ENCODE results near the gene ENTPD8. TPM values are rescaled to one million over a fixed set of nuclear protein-coding genes. Genes with fewer than 3 reads are reported as not detected.

The ENTPD8 gene
- total RNA-seq, 8 experiments from 2014 or later, result 0.08 to 0.52 (median 0.21) TPM; not detected in 2

DNA sequence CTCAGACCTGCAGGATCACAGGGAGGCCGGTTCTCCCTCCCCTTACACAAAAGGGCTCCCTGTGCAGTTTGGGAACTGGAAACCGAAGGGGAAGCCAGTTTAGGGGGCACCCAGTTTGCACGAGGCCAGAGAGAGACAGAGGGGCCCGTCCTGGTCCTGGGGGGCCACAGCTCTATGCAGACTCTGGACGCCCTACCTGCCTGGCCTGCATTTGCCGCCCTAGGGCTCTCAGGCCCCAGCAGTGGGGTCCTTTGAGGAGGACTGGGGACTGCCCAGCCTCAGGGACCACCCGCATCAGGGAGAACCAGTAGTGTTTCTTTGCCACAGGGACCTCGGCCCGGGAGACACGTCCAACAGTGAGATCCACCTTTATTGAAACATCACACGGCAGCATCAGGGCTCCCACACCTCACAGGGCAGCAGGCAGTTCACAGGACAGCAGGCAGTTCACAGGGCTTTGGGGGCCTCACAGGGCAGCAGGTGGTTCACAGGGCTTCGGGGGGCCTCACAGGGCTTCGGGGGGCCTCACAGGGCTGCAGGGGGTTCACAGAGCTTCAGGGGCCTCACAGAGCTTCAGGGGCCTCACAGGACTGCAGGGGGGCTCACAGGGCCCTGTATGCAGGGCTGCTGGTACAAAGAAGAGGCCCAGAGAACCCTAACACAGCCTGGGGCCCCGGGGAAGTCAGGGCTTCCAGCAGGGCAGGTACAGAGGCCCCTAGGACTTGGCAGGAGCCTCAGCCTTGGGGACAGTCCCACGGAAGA is 18.6 kb upstream of the ENTPD8 start:
- peak in 2 of 8 experiments; percentile 1 for ATAC-seq (replicated peaks in 6 of 8)
- no peak overlapping the region for H3K27ac ChIP-seq

DNA sequence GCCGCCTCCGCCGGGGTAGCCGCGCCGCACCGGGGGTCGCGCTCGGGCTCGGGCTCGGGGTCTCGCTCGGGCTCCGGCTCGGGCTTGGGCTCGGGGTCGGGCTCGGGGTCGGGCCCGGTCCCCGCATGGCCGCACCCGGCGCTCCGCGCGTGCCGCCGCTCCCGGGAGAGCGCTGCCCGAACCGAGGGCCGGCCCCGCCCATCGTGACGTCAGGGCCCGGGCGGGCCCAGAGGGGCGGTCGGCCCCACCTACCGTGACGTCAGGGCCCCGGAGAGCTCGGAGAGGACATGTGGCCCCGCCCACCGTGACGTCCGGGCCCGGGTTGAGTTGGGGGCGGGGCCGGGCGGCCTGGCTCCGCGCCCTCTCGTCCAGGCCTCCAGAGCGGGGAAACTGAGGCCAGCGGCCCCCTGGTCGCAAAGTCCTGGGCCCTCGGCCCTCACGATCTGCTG is 18.0 kb upstream of the ENTPD8 start, which contains the start of gene NSMF:
NSMF (minus strand) TSS at position 183 of the 449 bp plus-strand sequence. CDS start 232 bp downstream, outside the sequence.
- H3K27ac ChIP-seq, result peak within 1 kb of the TSS in 1 of 2 donors; percentile 51
- in situ Hi-C loops (cut with MboI; ENCODE audit: low pct_unique_long_range_greater_than_20kb in 2 of 9, low sequenced_read_pairs in 9 of 9, unreplicated experiment in 9 of 9), result no loop called here
- peak within 1 kb of the TSS; percentile 55 to 99 (median 88) for H3K4me3 ChIP-seq
- peaks cover 23% of the 10 kb centered on the region in 2 donors for H3K4me1 ChIP-seq (replicated peaks in 1 of 2)
- WGBS, 10 experiments, result 0% methylated on average over 4 to 5 of the region's 62 CpGs; no CpG with 5 or more reads in 8 of the 10 experiments
- peak; percentile 75 to 93 (median 80) for ATAC-seq (replicated peaks in 6 of 8)

More for the DNA sequence above, 18.6 kb upstream of the ENTPD8 start:
- in situ Hi-C loops (cut with MboI; ENCODE audit: low pct_unique_long_range_greater_than_20kb in 2 of 9, low sequenced_read_pairs in 9 of 9, unreplicated experiment in 9 of 9), result no loop called here
- WGBS, 10 experiments, result 7 to 100% (median 55%) methylated on average over 1 to 3 of the region's 15 CpGs; no CpG with 5 or more reads in 6 of the 10 experiments
- peak overlapping the region; percentile 55 to 99 (median 88) for H3K4me3 ChIP-seq
- peaks cover 17% of the 10 kb centered on the region in 2 donors for H3K4me1 ChIP-seq (replicated peaks in 1 of 2)

DNA sequence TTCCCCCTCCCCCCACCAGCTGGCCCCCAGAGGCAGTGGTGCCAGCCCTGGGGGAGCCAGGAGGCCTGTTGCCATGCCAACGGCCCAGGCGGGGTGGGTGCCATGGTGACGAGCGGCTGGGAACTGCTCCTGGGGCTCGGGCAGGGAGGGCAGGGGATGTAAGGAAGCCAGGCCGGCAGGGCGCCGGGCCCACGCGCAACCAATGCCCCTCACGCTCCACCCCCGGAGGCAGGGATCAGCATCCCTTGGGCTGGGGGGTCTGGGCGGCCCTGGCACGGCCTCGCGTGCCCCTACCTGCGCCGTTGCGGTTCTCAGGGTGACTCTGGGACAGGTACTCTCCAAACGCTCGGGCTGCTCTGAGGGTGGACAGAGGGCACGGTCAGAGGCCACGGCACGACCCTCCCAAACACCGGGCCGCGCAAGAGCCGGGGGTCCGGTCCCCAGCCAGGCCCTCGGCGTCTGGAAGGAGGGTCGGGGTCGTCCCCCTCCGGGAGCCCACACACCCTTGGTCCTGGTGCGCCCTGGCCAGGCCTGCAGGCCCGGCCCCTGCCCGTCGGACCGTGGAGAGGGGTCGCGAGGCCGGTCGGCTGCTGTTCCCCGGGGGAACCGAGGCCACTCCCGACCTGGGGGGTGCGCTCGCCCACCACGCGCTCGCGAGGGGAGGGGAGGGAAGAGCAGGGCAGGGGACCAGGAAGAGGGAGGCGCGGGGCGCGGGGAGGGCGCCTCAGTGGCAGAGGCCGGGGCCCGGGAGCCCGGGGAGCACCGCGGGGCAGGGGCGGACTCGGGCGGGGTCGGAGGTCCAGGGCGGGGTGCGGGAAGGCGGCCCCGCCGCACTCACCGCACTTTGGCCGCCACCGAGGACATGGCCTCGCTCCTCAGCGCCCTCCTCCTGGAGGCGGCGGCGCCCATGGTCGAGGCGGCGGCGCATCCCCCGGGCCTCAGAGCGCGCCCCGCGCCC is 17.3 kb upstream of the ENTPD8 start:
- 0% methylated on average over 5 of the region's 88 CpGs; no CpG with 5 or more reads in 9 of the 10 experiments for WGBS, 10 experiments
- Histone ChIP-seq H3K4me3 (peak overlapping the region; percentile 55 to 99 (median 88)), H3K27ac (peak overlapping the region in 1 of 2 donors; percentile 51), H3K4me1 (replicated peaks in 1 of 2) (peaks cover 23 to 24% of the 10 kb centered on the region in 2 donors)
- in situ Hi-C loops (cut with MboI; ENCODE audit: low pct_unique_long_range_greater_than_20kb in 2 of 9, low sequenced_read_pairs in 9 of 9, unreplicated experiment in 9 of 9), result no loop called here
- ATAC-seq (replicated peaks in 6 of 8), result peak; percentile 45 to 70 (median 53)

DNA sequence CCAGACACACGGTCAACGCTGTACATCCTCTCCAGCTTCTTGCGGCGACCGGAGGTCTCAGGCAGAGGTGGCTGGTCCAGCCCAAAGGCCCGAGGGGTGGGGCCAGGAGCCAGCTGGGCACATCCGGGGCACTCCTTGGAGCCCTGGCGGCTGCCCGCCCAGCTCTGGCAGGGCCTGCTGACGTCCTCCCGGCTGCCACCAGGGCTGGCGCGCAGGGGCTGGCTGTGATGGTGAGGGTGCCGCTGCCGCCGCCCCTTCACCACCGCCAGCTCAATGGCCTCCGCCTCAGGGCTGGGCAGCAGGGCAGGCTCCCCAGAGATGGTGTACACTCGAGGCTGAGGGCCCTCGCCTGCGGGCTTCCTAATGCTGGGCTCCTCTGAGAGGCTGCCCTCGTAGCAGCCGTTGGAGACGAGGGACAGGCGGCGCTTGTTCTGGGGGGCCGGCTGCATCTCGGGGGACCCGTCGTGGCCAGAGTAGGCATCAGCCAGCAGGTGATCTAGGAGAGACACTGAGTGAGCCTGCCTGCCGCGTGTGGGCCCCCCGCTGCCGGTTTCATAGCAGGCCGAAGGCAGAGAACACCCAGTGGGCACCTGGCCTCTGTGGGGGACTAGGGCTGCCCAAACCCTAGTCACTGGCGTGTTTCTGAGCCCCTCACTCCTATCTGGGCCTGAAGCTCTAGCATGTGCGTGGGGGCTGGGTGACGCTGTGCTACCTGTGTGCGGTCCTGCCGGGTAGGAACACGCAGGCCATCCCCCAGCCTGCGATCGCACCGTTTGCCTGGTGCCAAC is 16.4 kb upstream of the ENTPD8 start:
- WGBS, 10 experiments, result 93 to 100% (median 100%) methylated on average over 1 to 7 of the region's 44 CpGs; no CpG with 5 or more reads in 7 of the 10 experiments
- Histone ChIP-seq H3K4me1 (replicated peaks in 1 of 2) (peaks cover 23 to 29% of the 10 kb centered on the region in 2 donors), H3K27ac (no peak overlapping the region), H3K4me3 (peak overlapping the region; percentile 55 to 99 (median 88))
- ATAC-seq (replicated peaks in 6 of 8), result no peak
- in situ Hi-C loops (cut with MboI; ENCODE audit: low pct_unique_long_range_greater_than_20kb in 2 of 9, low sequenced_read_pairs in 9 of 9, unreplicated experiment in 9 of 9), result no loop called here

DNA sequence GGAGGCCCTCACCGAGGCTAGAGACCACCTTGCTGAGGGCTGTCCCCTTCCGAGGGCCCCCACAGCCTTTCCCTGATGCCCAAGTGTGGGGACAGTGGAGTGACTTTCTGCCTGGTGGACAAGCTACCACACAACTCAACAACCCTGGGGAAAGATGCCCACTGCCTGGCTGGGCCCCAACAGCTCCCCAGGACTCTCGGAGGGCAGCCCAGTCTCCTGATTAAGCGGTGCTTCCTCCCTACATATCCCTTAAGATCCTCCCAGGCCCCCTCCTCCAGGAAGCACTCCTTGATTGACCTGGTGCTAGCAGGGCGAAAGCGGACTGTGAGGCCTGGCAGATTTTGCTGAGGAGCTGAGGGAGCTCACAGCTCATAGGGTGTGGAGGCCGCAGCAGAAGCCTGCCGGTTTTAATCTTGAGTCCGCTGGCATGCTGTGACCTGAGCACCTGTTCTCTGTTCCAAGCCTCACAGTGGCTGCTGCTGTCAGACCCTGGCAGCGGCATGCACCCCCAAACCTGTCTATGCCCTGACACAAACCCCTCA is 15.8 kb upstream of the ENTPD8 start:
- no peak for ATAC-seq (replicated peaks in 6 of 8)
- Histone ChIP-seq H3K27ac (no peak overlapping the region), H3K4me3 (no peak overlapping the region), H3K4me1 (replicated peaks in 1 of 2) (peaks cover 23 to 29% of the 10 kb centered on the region in 2 donors)
- in situ Hi-C loops (cut with MboI; ENCODE audit: low pct_unique_long_range_greater_than_20kb in 2 of 9, low sequenced_read_pairs in 9 of 9, unreplicated experiment in 9 of 9), result no loop called here
- WGBS, 10 experiments, result 86 to 100% (median 95%) methylated on average over 2 to 4 of the region's 10 CpGs; no CpG with 5 or more reads in 4 of the 10 experiments

DNA sequence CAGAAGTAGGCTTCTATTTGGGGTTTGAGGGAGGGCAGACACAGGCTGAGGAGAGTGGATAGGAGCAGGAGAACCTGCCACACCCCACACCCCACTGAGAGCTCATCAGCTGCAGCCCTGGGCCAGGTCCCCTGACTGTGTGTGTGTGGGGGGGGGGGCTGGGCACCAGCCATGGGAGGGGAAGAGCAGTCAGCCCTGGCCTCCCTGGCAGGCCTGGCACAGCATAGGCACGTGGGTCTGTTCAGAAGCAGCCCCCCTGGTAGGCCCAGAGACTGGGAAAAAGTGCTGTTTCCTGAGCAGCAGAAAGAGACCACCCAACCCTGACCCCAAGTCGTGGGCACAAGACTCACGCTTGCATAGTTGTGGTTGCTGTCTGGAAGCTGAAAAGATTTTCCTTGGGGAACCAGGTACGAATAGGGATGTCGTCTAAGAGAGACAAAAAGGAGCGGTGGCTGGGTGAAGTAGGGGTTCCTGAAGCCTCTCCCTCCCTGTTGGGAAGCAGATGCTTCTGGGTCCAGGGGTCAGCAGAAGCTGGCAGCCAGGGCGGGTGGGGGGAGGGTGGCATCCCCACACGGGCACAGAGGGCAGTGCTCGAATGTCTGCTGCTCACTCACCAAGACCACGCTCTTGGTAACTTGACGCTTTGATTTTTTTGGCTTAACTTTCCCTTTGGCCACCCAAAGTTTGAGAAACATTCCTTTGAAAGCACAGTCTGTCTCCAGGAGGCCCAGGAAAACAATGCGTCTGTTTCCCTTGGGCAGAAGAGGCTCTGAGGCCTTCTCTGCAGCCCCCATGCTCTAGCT is 15.1 kb upstream of the ENTPD8 start:
- WGBS, 10 experiments, result 95 to 100% (median 100%) methylated on average over 1 to 4 of the region's 12 CpGs; no CpG with 5 or more reads in 6 of the 10 experiments
- H3K4me3 ChIP-seq, result no peak overlapping the region
- in situ Hi-C loops (cut with MboI; ENCODE audit: low pct_unique_long_range_greater_than_20kb in 2 of 9, low sequenced_read_pairs in 9 of 9, unreplicated experiment in 9 of 9), result no loop called here
- H3K4me1 ChIP-seq (replicated peaks in 1 of 2), result peaks cover 23 to 29% of the 10 kb centered on the region in 2 donors
- ATAC-seq (replicated peaks in 6 of 8), result no peak
- H3K27ac ChIP-seq, result no peak overlapping the region

DNA sequence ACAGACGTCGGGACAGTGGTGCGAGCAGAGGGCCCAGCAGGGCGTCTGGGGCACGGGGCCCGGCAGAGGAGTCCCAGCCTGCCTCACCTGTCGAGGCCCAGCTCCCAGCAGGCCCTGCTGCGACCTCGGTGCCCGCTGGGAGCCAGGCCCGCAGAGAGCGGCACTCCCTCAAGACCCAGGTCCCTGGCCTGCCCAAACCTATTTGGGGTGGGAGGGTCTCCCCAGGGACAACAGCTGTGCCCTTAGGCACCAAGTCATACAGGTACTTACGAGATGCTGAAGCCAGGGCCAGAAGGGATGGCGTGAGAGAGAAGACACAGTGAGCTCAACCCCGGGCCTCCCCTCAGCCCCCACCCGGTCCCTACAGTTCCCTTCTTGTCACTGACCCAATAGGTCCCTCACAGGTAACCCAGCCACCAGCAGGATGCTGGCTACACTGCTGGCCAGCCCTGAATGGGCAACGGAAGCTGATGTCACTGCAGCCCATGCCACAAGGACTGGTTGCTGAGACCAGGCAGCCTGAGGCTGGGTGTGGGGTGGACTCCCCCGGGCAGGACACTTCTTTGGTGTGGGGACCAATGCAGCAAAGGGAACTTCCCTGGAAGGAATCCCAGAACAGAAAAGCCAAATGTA is 14.3 kb upstream of the ENTPD8 start:
- Histone ChIP-seq H3K4me3 (no peak overlapping the region), H3K27ac (no peak overlapping the region), H3K4me1 (replicated peaks in 1 of 2) (peaks cover 23 to 29% of the 10 kb centered on the region in 2 donors)
- 100% methylated on average over 1 of the region's 18 CpGs; no CpG with 5 or more reads in 9 of the 10 experiments for WGBS, 10 experiments
- in situ Hi-C loops (cut with MboI; ENCODE audit: low pct_unique_long_range_greater_than_20kb in 2 of 9, low sequenced_read_pairs in 9 of 9, unreplicated experiment in 9 of 9), result no loop called here
- no peak for ATAC-seq (replicated peaks in 6 of 8)

DNA sequence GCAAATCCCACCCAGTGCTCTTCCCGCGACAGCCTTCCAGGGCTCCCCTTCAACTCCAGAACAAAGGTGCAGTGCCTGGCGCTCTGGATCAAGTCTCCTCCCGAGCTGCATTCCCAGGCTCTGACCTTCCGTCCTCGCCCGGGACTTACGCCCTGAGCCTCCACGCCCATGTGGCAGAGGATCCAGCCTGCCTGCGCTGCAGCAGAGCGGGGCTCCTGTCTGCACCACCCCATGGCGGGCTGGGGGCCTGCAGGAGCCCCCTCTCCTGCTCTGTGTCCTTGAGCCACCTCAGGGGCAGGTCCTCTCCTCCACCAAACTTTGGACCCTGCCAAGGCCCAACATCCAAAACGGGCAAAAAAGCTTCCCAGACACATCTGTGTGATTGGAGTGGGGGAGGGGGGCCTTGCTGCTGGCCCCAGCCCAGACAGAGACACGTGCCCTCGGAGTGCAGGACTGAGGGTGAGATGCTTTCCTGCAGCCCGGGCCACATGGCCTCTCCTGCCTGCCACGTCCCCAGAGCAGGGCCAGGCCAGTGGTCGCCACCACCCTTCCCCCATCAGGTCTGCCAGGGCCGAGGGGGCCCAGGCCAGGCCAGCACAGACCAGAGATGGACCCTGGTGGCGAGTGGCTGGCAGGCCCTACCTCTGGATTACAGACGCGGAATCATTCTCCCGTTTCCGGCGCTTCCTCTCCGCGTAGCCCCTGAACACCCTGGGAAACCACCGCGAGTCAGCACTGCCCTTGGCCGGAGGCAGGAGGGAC is 13.6 kb upstream of the ENTPD8 start:
- in situ Hi-C loops (cut with MboI; ENCODE audit: low pct_unique_long_range_greater_than_20kb in 2 of 9, low sequenced_read_pairs in 9 of 9, unreplicated experiment in 9 of 9), result no loop called here
- ATAC-seq (replicated peaks in 6 of 8), result peak in 6 of 8 experiments; percentile 7 to 30 (median 16)
- Histone ChIP-seq H3K4me3 (peak overlapping the region in 3 of 5 donors; percentile 20 to 31 (median 24)), H3K27ac (peak overlapping the region in 1 of 2 donors; percentile 28), H3K4me1 (replicated peaks in 1 of 2) (peaks cover 23 to 26% of the 10 kb centered on the region in 2 donors)
- 0 to 80% (median 48%) methylated on average over 1 to 5 of the region's 30 CpGs; no CpG with 5 or more reads in 4 of the 10 experiments for WGBS, 10 experiments

DNA sequence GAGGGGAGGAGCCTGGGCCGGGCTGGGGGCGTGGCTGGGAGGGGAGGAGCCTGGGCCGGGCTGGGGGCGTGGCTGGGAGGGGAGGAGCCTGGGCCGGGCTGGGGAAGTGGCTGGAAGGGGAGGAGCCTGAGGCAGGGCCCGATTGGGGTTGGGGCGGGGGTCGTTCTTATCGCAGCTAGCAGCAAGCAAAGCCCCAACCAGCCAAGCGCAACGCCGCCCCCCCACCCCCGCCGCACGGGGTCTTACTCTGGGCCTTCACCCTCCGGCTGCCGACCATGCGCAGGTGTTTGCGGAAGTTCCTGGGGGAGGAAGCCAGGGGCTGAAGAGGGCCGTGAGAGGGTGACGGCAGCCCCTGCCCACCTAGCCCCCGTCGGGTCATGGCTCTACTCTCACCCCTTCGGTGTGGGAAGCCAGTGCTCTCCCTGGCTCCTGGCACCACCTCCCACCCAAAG is 13.0 kb upstream of the ENTPD8 start:
- H3K27ac ChIP-seq, result peak overlapping the region in 1 of 2 donors; percentile 28
- peaks cover 19 to 22% of the 10 kb centered on the region in 2 donors for H3K4me1 ChIP-seq (replicated peaks in 1 of 2)
- WGBS, 10 experiments, result no CpG with 5 or more reads among the region's 24 CpGs
- peak overlapping the region in 4 of 5 donors; percentile 18 to 31 (median 22) for H3K4me3 ChIP-seq
- in situ Hi-C loops (cut with MboI; ENCODE audit: low pct_unique_long_range_greater_than_20kb in 2 of 9, low sequenced_read_pairs in 9 of 9, unreplicated experiment in 9 of 9), result no loop called here
- peak; percentile 2 to 42 (median 26) for ATAC-seq (replicated peaks in 6 of 8)

DNA sequence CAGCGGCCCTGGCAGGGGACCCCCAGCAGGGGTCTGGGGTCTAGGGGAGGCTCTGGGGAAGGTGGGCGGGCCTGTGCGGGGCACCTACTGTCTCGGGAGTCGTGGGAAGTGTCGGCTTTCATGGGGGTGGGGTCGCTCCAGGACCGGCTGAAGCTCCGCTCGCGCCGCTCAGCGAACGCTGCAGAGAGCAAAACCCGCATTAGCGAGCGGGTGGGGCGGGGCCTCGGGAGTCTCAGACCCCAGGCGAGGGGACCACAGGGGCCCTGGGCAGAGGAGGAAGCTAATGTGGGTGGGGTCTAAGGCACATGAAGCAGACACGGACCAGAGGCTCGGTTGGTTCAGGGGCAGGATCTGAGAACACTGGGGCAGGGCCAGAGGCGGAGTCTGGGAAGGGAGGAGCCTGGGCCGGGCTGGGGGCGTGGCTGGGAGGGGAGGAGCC is 12.5 kb upstream of the ENTPD8 start:
- H3K4me1 ChIP-seq (replicated peaks in 1 of 2), result peaks cover 19 to 22% of the 10 kb centered on the region in 2 donors
- in situ Hi-C loops (cut with MboI; ENCODE audit: low pct_unique_long_range_greater_than_20kb in 2 of 9, low sequenced_read_pairs in 9 of 9, unreplicated experiment in 9 of 9), result no loop called here
- H3K4me3 ChIP-seq, result peak overlapping the region in 4 of 5 donors; percentile 18 to 31 (median 21)
- peak in 7 of 8 experiments; percentile 17 to 91 (median 79) for ATAC-seq (replicated peaks in 6 of 8)
- WGBS, 10 experiments, result no CpG with 5 or more reads among the region's 25 CpGs
- peak overlapping the region in 1 of 2 donors; percentile 6 for H3K27ac ChIP-seq
